ENCODE results near the gene FREM1.
"Not testable (repeated sequence)": the region's sequence is repeated elsewhere in the genome, so short reads cannot be mapped to it uniquely, and the experiment has no call there.

Gene FREM1

DNA sequence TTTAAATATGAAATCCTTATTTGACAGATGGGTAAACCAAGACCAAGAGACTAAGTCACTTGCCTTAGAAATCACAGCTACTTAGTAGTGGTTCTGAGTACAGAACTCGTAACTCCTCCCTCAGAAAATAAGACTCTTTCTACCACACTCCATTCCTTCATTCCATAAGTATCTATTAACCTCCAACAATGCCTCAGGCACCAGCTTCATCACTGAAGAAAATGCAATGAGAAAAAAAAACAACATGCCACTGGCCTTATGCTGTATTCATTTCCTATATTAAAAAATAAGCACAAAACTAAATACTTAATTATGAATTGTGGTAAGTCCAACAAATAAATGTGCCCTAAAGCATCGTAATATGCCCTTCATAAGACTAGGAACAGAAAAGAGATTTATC lies 13.5 kb upstream of the FREM1 start:
- no peak for TF ChIP-seq ZNF565 (CRISPR knock-in tag; conservative IDR thresholded peaks at IDR 0.05; ENCODE audit: low read depth)
- TF ChIP-seq BACH2 (CRISPR knock-in tag; IDR thresholded peaks at IDR 0.05; ENCODE audit: borderline replicate concordance) = no peak
- TF ChIP-seq ESRRG (CRISPR knock-in tag; IDR thresholded peaks at IDR 0.05) = no peak
- TF ChIP-seq ZFP30 (CRISPR knock-in tag; IDR thresholded peaks at IDR 0.05) = no peak
- TF ChIP-seq, protein P1, sequence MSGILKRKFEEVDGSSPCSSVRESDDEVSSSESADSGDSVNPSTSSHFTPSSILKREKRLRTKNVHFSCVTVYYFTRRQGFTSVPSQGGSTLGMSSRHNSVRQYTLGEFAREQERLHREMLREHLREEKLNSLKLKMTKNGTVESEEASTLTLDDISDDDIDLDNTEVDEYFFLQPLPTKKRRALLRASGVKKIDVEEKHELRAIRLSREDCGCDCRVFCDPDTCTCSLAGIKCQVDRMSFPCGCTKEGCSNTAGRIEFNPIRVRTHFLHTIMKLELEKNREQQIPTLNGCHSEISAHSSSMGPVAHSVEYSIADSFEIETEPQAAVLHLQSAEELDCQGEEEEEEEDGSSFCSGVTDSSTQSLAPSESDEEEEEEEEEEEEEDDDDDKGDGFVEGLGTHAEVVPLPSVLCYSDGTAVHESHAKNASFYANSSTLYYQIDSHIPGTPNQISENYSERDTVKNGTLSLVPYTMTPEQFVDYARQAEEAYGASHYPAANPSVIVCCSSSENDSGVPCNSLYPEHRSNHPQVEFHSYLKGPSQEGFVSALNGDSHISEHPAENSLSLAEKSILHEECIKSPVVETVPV (CRISPR knock-in tag; IDR thresholded peaks at IDR 0.05) = no peak
- no peak for TF ChIP-seq ZFP3 (CRISPR knock-in tag; IDR thresholded peaks at IDR 0.05)
- no peak for TF ChIP-seq CSDC2 (CRISPR knock-in tag; IDR thresholded peaks at IDR 0.05)
- TF ChIP-seq PPARA (CRISPR knock-in tag; IDR thresholded peaks at IDR 0.05; ENCODE audit: borderline replicate concordance) = no peak
- no peak for TF ChIP-seq SNAI2 (CRISPR knock-in tag; IDR thresholded peaks at IDR 0.05)
- no peak for TF ChIP-seq ZNF70 (CRISPR knock-in tag; IDR thresholded peaks at IDR 0.05)
- TF ChIP-seq OSR1 (CRISPR knock-in tag; IDR thresholded peaks at IDR 0.05) = no peak
- no peak for ATAC-seq

DNA sequence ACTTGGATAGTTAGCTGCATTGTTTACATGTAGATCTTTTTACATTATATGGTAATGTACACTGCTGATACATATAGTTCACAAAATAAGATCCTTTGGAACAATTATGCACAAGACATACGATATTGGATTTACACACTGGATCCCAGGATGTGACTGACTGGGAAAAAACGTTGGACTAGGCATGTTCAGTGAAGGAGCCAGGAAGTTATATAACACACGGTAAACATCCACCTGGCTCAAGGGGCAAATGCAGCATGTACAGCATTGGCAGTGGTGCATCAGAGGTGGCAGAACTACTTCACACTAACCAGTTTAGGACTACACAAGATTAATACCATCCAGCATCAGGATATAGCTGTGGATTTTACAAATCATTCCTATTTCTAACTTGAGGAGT lies 10.6 kb upstream of the FREM1 start:
- ATAC-seq = not testable (repeated sequence)

DNA sequence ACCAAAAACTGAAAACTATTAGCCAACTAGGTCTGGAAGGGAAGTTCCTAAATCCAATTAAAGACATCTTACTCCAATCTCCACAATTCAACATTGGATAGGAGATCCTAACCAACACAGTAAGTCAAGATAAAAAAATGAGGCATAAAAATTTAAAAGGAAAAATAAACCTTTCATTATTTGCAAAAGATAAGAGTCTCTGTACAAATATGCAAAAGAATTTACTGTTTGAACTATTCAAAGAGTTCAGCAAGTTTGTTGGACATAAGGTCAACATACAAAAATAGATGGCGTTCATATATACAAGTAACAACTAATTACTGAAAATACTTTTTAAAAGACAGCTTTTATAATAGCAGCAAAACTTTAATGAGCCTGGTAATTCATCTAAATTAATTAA lies 3.1 kb upstream of the FREM1 start:
- ATAC-seq = no peak
- TF ChIP-seq OSR1 (CRISPR knock-in tag; IDR thresholded peaks at IDR 0.05) (no peak), ZFP3 (CRISPR knock-in tag; IDR thresholded peaks at IDR 0.05) (no peak), ZNF565 (CRISPR knock-in tag; conservative IDR thresholded peaks at IDR 0.05; ENCODE audit: low read depth) (no peak), ZC3H10 (CRISPR knock-in tag; IDR thresholded peaks at IDR 0.05) (no peak), TCF4 (CRISPR knock-in tag; IDR thresholded peaks at IDR 0.05; ENCODE audit: borderline replicate concordance) (no peak), ZNF8 (CRISPR knock-in tag; IDR thresholded peaks at IDR 0.05) (no peak)
- TF ChIP-seq, protein P2, sequence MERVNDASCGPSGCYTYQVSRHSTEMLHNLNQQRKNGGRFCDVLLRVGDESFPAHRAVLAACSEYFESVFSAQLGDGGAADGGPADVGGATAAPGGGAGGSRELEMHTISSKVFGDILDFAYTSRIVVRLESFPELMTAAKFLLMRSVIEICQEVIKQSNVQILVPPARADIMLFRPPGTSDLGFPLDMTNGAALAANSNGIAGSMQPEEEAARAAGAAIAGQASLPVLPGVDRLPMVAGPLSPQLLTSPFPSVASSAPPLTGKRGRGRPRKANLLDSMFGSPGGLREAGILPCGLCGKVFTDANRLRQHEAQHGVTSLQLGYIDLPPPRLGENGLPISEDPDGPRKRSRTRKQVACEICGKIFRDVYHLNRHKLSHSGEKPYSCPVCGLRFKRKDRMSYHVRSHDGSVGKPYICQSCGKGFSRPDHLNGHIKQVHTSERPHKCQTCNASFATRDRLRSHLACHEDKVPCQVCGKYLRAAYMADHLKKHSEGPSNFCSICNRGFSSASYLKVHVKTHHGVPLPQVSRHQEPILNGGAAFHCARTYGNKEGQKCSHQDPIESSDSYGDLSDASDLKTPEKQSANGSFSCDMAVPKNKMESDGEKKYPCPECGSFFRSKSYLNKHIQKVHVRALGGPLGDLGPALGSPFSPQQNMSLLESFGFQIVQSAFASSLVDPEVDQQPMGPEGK (CRISPR knock-in tag; IDR thresholded peaks at IDR 0.05; ENCODE audit: borderline replicate concordance) = no peak
- TF ChIP-seq, protein P3, sequence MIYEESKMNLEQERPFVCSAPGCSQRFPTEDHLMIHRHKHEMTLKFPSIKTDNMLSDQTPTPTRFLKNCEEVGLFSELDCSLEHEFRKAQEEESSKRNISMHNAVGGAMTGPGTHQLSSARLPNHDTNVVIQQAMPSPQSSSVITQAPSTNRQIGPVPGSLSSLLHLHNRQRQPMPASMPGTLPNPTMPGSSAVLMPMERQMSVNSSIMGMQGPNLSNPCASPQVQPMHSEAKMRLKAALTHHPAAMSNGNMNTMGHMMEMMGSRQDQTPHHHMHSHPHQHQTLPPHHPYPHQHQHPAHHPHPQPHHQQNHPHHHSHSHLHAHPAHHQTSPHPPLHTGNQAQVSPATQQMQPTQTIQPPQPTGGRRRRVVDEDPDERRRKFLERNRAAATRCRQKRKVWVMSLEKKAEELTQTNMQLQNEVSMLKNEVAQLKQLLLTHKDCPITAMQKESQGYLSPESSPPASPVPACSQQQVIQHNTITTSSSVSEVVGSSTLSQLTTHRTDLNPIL (CRISPR knock-in tag; IDR thresholded peaks at IDR 0.05; ENCODE audit: low read depth) = no peak
- TF ChIP-seq, protein P4, sequence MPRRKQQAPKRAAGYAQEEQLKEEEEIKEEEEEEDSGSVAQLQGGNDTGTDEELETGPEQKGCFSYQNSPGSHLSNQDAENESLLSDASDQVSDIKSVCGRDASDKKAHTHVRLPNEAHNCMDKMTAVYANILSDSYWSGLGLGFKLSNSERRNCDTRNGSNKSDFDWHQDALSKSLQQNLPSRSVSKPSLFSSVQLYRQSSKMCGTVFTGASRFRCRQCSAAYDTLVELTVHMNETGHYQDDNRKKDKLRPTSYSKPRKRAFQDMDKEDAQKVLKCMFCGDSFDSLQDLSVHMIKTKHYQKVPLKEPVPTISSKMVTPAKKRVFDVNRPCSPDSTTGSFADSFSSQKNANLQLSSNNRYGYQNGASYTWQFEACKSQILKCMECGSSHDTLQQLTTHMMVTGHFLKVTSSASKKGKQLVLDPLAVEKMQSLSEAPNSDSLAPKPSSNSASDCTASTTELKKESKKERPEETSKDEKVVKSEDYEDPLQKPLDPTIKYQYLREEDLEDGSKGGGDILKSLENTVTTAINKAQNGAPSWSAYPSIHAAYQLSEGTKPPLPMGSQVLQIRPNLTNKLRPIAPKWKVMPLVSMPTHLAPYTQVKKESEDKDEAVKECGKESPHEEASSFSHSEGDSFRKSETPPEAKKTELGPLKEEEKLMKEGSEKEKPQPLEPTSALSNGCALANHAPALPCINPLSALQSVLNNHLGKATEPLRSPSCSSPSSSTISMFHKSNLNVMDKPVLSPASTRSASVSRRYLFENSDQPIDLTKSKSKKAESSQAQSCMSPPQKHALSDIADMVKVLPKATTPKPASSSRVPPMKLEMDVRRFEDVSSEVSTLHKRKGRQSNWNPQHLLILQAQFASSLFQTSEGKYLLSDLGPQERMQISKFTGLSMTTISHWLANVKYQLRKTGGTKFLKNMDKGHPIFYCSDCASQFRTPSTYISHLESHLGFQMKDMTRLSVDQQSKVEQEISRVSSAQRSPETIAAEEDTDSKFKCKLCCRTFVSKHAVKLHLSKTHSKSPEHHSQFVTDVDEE (CRISPR knock-in tag; IDR thresholded peaks at IDR 0.05) = no peak

DNA sequence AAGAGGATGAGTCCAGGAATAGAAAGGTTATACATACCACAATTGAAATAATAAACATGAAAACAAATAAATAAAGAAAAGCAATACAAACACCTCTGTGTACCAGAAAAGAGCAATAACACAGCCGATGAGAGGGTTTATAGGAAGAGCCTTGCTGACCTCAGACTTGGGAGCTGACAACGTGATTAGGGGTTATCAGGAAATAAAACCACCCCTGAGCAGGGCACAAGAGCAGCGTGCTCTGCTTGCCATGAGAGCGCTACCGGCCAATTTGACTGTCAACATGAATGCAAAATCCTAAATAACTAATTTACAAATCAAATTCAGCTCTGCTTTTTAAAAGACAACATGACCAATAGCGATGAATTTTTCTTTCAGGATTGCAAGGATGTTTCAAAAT lies 2.6 kb upstream of the FREM1 start:
- ATAC-seq = no peak
- TF ChIP-seq ARNTL (CRISPR knock-in tag; IDR thresholded peaks at IDR 0.05; ENCODE audit: borderline replicate concordance, low read depth) (no peak), PPARA (CRISPR knock-in tag; IDR thresholded peaks at IDR 0.05; ENCODE audit: borderline replicate concordance) (no peak), BACH2 (CRISPR knock-in tag; IDR thresholded peaks at IDR 0.05; ENCODE audit: borderline replicate concordance) (no peak), RARB (CRISPR knock-in tag; IDR thresholded peaks at IDR 0.05) (no peak), ESRRG (CRISPR knock-in tag; IDR thresholded peaks at IDR 0.05) (no peak), ISL1 (CRISPR knock-in tag; IDR thresholded peaks at IDR 0.05) (no peak), SNAI2 (CRISPR knock-in tag; IDR thresholded peaks at IDR 0.05) (no peak), TOX (CRISPR knock-in tag; IDR thresholded peaks at IDR 0.05; ENCODE audit: borderline replicate concordance) (no peak), ZNF565 (CRISPR knock-in tag; conservative IDR thresholded peaks at IDR 0.05; ENCODE audit: low read depth) (no peak), ZFP30 (CRISPR knock-in tag; IDR thresholded peaks at IDR 0.05) (no peak), ZC3H10 (CRISPR knock-in tag; IDR thresholded peaks at IDR 0.05) (no peak), TCF4 (CRISPR knock-in tag; IDR thresholded peaks at IDR 0.05; ENCODE audit: borderline replicate concordance) (no peak), GLIS3 (CRISPR knock-in tag; IDR thresholded peaks at IDR 0.05) (no peak), ZFP3 (CRISPR knock-in tag; IDR thresholded peaks at IDR 0.05) (no peak), CSDC2 (CRISPR knock-in tag; IDR thresholded peaks at IDR 0.05) (no peak)
- TF ChIP-seq, protein P3 (CRISPR knock-in tag; IDR thresholded peaks at IDR 0.05; ENCODE audit: low read depth) = no peak
- TF ChIP-seq, protein P2 (CRISPR knock-in tag; IDR thresholded peaks at IDR 0.05; ENCODE audit: borderline replicate concordance) = no peak

All from SK-N-SH treated with all-trans-retinoic acid at 6 μM for 48 hours (cell line).